Endometrial microvascular endothelial cells (primary cell): ENCODE data around the gene AGR3. TPM values are rescaled to one million over a fixed set of nuclear protein-coding genes. Genes with fewer than 3 reads are reported as not detected.

Source experiments
- in situ Hi-C: cut with HindIII; loops from 2 replicates; pipeline ENCODE4 v1.10.0; 2017; ENCODE audit warnings: low sequenced_read_pairs, low pct_unique_long_range_greater_than_20kb; ENCODE audit errors: inconsistent ontology term
- total RNA-seq: library from RNA; depleted of rRNA; stranded (reverse); fragments of >200 nt; gene quantifications from one replicate; pipeline ENCODE4 v1.2.3, GENCODE V29; 2015; ENCODE audit errors: inconsistent ontology term

Gene AGR3
- total RNA-seq, 1 donor from 2014 or later = not detected

DNA sequence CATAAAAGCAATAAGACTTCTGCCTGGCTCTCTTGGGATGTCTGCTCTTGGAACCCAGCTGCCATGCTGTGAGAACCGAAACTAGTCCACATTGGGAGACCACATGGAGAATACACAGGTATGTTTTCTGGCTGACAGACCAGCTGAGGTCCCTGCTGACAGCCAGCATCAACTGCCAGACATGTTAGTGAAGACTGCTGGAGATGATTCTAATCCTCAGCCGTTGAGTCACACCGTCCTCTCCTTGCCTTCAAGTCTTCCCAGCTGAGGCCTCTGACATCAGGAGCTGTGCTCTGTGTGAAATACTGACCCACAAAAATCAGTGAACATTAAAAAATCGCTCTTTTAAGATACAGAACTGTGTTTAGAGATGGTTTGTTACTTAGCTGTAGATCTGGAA, 40.1 kb downstream of the AGR3 start:
- in situ Hi-C loops = no loop called here

DNA sequence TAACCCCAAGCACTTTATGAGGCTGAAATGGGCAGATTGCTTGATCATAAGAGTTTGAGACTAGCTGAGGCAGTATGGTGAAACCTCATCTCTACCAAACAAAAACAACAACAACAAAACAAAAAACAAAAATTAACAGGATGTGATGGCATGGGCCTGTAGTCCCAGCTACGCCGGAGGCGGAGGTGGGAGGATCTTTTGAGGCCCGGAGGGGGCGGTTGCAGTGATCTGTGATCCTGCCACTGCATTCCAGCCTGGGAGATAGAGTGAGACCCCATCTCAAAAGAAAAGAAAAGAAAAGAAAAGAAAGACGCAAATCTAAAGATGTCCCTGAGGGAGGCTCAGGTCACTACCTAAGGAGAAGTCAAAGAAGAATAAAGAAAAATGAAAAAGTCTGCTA, 41.7 kb downstream of the AGR3 start:
- in situ Hi-C loops = no loop called here

DNA sequence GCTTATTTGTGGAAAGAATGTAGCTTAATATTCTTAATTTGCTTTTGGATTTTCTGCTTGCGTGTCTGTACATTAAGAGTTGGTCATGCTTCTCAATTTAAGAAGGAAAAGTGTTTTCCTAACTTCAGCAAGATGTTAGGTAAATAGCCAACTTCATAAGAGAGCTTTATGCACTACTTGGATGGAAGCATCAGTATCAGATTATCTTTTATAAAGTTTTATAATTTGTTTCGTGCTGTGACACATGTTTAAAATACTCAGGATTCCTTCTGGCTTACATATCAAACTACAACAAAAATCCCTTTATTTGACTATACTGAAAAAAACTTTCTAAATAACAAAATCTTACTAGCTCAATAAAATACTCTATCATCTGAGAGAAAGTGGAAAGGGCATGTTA, 42.1 kb downstream of the AGR3 start:
- in situ Hi-C loops = no loop called here

DNA sequence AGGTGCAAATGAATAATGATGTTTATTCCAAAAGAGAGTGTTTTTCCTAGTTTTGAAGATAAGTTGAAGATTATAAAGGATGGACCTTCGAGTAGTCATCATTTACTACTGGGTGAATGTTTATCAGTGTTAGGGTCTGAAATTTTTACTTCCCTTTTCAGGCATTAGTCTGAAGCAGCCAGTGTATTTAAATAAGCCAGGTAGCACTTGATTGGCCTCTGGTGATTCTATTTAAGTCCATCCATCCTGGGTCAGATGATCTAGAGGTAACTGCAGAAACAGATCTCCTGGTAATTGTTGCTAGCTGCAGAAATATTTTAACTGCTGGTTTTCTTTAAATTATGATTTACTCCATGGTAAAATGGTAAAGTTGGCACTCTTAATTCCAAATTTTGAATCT, 42.9 kb downstream of the AGR3 start:
- in situ Hi-C loops = no loop called here

DNA sequence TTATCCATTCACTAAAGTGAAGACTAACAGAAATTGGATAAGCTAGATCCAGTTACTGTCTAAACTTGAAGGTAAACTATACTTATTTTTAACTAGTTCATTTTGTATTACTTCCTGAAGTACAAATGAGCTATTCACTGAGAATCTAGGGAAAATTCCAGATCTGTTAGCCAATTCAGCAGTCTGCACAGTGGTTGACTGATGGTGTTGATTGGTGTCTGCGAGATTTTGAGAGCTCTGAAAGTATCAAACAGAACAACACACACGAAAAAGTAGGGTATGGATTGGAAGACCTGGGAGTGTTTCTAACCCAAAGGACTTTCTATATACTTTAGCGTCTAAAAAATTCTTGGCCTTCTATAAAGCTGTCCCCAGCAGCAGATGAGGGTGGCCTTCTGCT, 43.4 kb downstream of the AGR3 start:
- in situ Hi-C loops = no loop called here

DNA sequence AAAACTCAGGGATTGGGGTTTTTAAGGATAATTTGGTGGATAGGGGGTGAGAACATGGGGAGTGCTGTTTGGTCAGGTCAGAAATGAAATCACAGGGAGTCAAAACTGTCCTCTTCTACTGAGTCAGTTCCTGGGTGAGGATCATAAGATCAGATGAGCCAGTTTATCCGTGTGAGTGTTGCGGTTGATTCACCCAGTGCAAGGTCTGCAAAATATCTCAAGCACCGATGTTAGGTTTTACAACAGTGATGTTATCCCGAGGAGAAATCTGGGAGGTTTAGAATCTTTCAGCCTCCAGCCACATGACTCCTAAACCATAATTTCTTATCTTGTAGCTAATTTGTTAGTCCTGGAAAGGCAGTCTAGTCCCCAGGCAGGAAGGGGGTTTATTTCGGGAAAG, 45.3 kb downstream of the AGR3 start:
- in situ Hi-C loops = no loop called here

DNA sequence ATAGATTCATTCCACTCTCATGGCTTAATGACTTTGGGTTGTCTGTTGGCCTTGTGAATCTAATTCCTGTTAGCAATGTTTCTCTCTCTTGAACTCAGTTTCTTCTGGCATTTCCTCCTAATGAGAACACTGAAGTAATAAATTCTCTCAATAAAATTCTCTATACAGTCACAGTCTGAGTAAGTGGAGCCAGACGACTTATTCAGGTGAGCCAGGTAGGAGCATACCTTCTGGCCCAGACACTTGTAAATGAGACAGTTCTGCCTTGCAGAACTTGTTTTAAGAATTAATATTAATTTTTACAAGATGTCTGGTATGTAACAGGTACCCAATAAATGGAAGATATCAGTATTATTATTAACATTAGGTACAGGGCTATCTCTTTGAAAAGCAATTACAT, 48.4 kb downstream of the AGR3 start:
- in situ Hi-C loops = no loop called here

DNA sequence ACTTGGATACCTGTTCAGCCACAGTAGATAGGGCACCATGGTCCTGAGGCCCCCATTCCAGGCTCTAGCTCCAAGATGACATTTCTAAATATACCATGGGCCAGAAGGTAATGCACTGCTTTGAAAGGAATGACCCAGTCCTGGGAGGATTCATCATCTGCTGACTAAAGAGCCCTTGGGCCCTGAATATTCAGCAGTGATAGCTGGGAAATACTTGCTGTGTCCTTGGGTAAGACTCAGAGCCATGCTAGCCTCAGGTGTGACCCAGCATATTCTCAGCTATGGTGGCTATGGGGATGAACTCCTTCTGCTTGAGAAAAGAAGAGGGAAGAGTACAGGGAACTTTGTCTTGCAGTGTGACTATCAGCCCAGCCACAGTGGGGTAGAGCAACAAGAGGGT, 55.7 kb downstream of the AGR3 start:
- in situ Hi-C loops = no loop called here

DNA sequence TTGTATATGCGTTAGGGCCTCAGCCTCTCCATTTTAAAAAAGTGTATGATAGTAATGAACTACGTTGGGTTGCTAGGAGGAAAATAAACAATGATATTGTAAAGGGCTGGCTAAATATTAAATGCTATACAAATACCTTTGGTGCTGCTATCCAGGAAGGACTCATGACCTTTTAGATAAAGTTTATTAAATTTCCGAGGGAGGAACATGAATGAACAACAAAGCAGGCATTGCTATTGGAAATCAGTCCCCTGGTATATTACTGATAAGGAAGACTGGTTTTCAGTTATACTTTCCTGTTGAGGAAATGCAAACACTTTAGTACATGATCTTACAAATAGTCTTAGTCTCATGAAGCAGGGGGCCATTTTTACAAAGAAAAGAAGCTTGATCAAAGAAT, 59.8 kb downstream of the AGR3 start:
- in situ Hi-C loops = no loop called here

DNA sequence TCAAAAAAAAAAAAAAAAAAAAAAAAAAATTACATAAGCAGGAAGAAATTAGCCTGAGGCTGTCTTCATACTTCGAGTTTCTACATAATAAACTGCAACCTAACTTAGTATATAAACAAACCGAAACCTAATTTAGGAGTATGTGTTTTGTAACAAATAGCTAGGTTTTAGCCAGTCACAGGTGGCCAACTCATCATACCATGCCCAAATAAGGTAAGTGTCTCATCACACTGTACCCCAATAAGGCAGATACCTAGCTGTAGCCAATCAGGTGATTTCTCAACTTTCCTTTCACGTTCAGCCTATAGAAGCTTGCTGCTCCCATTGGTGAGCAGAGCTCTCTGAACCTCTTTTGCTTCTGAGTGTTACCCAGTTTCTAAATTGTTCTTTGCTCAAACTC, 63.1 kb downstream of the AGR3 start:
- in situ Hi-C loops = no loop called here

DNA sequence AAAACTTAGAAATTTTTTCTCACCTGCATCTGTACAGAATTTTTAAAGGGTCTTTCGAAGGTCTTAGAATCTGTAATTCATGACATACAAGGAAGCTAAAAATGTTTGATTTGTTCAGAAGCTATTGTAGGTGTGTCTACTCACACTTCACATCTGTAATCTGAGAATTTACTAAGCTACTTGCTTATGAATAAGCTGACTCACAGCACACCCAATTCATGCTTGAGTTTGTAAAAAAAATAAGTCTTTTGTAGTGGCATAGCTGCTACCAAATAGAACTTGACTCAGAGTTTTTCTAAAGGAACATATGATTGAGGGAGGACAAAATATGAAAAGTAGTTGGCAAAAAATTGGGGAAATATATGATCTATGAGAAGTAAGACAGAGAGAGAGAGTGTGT, 64.2 kb downstream of the AGR3 start:
- in situ Hi-C loops = no loop called here

DNA sequence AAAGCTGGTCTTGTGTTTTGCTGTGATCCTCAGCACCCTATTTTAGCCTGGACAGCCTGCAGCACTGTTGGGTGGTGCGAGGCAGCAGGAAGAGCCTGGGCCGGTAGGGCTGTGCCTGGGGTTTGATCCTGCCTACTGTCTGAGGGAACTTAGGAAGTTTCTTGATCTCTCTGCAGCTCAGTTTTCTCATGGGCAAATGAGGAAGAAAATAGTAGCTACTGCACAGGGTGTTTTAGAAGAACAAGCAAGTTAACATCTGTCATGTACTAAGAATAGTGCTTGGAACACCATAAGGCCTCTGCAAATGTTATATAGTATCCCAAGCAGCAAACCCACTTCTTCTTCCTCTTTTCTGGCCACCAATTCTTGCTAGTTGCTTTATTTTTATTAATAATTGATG, 65.0 kb downstream of the AGR3 start:
- in situ Hi-C loops = no loop called here

DNA sequence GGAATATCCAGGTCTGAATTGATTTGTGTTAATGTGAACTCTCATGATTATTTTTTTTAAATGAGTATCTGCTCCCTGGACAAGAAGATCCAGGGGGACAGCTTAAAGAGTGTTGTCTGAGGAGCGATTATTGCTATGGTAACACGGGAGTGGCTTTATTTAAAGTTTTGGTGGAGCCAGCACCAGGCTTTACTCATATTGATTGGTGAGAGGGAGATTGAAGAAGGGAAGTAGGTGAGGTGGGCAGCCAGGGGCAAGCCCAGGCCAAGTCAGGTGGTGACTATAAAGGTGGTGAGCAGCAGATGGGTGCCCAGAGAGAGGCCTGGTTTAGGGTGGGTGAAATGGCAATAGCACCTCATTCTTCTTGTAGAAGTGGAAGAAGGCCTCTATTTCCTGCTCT, 66.8 kb downstream of the AGR3 start:
- in situ Hi-C loops = no loop called here

DNA sequence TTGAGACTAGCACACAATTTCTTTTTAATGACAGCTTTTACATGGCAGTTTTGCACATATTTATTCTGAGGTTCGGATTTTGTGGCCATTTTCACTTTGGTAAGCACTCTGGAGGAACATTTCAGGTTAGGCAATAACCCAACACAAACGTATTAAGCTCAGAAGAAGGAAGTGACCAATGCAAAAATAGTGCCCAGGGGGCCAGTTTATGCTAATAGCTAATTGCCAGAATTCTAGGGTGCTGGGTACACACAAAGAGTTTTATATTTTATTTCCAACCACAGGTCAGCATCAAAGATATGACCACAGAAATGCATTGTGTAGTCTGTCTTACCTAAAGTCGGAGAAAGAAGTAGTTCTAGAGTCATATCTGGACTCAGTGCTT, 68.6 kb downstream of the AGR3 start:
- in situ Hi-C loops = no loop called here

DNA sequence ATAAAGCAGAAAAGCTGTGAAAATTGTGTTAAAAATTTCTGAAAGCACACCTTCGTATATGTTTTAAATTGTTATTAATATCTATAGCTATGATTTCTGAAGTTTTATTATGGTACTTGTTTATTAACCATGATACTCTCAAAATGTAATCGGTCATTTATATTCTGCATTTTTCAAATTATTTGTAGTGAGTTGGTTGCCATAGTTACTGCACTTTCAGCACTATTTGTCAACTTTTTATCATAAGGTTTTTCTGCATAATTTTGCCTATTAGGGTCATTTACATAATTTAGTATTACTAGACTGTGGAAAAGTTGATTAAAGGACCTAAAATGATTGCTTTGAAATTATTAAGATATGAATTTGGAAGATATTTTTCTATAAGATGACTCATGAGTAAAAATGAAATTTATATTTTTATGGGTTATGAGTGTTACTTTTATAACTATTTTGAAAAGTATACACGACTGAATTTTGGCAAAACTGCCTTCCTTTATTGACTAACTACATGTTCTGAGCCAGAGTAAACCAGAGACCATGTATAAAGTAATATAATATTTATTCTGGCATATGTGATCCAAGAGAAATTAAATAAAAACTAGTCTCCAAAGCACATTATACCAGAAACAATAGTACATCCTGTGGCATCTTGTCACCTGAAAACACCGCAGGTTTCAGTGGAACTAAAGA, 69.1 kb downstream of the AGR3 start:
- in situ Hi-C loops = no loop called here

DNA sequence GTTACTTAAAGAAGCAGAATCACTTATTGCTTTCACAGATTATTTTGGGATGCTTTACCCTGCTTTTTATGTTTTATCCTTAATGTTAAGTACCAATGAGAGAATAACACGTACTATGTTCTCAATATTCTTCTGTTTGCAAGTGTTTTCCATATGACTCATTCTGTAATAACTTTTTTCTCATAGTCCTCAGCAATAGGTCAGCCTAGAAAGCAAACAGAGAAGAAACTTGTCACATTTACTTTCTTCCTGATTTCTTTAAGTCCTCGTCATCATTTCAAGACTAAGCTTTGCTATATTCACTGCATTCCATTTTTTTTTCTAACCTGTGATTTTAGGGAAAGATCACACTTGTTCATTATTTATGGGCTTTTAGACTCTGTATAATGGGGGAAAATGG, 70.2 kb downstream of the AGR3 start:
- in situ Hi-C loops = no loop called here

DNA sequence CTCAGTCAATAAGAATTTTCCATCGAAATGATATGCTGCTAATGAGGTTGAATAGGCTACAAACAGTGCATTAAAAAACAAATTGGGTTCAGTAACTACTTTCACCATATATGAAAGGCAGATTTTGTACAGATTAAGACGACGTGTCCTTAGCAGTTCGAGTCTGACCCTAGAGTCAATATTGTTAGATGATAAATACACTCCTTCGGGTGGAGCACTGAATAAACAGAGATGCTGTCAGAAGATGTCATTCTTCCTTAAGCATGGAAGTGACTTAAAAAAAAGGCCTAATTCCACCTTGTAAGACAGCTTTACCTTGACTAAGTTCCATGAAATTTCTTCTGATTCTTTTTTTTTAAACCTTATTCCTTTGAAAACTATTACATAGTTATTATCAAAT, 71.2 kb downstream of the AGR3 start:
- in situ Hi-C loops = no loop called here

DNA sequence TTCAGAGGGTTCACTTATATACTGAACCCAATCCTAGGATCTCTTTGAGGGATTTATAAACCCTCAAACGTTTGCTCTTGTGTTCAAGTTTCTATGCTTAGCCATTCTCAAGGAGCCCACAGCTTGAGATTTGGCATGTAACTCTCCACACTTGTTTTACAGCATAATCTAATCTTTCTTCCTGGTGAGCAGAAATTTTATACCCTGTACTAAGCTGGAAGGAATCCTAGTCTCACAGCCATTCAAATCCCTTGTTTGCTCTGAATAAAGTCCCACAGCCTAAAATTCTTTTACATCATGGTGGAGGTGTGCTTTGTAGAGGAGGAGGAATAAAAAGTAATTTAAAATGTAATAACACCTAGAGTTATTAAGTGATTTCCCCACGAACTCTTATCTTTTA, 71.7 kb downstream of the AGR3 start:
- in situ Hi-C loops = no loop called here
